CD4-positive, alpha-beta T cell treated with Interleukin-15 for 1 hour (primary cell): Measurements from ENCODE around the gene VWA5B2.

Experiments used
- DNase-seq: peaks from one replicate; pipeline ENCODE4 v3.0.0-alpha.2; 2020

VWA5B2 gene

DNA sequence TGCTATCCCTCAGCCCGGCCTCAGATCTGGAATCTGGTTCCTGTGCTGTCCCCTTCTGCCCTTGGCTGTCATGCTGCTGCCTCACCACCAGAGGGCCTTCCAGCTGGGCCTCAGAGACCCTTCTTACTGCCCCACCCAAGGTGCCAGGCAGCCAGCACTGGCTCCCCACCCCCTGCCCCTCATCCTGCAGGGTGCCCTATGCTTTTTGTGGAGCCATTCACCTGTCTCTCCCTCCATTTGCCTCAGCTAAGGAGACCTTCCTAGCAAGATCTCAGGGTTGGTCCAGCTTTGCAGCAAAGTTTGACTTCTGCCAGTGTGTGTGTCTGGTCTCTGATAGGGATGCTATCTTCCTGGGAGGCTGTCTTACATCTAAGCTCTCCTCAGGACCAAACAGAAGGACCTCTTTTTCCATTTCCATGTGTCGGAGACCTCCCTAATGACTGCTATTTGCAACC, 1.9 kb upstream of the VWA5B2 start:
- DNase-seq: peak; percentile 47

DNA sequence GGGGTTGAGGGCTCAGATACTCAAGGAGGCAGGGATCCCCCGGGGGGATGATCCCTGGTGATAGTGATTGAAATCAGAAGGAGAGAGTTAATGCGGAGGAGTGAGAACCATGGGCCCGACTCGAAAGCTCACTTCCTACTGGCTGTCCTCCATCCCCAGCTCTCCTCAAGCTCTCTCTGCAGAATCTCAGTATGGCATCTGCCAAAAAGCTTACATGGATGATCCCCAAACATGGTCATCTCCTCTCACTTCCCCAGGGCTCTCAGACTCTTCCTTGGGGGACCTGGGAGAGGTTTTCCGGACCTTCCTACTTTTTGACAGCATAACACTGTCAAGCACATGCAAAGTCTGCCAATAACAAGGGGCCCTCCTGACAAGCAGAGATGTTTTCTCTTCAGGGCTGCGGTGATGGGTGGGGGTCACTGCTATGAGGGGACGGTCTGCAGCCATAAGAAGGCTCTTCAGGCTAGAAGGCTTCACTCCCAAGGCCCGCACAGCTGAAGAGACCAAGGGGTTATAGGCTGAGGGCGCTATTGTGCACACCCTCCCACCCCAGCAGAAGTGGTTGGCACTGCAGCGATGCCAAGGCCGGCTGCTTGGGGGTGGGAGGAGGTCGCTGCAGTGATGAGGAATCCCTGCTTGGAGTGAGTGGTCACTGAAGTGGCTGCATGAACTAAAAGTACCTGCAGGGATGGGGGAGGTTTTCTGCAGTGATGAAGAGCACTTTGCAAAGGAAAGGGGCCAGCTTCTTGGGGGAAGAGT, 828 bp upstream of the VWA5B2 start:
- DNase-seq: no peak

DNA sequence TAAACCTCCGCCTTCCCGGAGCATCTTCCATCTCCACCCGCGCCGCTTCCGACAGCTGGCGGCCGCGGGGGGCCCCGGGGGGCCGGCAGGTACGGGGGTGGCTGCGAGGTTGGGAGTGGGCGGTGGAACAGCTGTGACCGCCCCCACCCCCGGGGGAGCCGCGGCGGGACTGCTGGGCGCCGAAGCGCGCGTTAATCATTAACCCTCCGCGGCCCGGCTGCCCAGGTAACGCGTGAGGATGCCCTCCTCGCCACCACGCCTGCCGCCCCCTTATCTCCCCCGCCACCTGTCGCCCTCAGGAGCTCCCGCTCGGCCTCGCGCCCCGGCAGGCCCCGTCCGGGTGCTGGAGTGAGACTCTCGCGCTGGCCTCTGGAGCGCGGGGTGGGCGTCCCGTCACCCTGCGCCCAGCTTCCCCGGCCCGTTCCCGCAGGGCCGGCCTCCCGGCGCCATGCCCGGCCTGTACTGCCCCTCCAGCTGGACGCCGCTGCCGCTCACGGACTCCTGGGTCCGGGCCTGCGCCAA, 757 bp downstream of the VWA5B2 start:
- DNase-seq: no peak

DNA sequence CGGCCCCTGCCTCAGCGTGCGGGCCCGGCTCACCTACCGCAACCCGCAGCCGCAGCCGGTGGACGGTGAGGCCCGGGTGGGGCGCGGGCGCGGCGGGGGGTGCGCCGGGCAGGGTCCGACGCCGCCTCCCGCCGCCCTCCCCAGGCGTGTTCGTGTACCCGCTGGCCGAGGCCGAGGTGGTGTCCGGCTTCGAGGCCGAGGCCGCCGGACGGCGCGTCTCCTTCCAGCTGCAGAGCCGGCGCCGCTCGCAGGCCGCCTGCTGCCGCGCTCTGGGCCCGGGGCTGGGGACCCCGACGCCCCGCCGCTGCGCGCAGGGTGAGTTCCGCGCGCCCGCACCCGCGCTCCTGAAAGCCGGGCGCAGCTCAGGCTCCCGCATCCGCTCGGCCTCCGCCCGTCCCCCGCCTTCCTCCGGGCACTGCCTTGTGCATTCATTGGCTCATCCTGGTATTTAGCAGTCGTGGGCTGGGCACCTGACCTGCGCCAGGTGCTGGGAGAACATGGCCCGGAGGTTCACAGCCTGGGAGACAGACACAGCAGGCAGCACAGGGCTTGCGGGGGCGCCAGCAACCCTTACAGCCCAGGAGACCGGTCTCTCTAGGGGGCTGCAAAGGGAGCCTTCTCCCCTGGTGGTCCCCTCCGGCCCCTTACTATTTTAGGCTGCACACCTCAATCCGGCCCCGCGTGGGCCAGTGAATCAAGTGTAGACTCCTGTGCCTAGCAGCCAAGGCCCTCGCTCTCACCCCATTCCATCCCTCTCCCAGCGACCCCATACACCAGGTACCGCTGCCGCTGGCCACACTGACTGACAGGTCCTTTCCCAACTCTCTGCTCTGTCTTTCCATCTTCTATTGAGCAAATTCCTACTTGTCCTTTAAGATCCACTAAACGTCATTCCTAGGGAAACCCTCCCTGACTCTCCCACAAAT, 1.5 kb downstream of the VWA5B2 start:
- no peak for DNase-seq

DNA sequence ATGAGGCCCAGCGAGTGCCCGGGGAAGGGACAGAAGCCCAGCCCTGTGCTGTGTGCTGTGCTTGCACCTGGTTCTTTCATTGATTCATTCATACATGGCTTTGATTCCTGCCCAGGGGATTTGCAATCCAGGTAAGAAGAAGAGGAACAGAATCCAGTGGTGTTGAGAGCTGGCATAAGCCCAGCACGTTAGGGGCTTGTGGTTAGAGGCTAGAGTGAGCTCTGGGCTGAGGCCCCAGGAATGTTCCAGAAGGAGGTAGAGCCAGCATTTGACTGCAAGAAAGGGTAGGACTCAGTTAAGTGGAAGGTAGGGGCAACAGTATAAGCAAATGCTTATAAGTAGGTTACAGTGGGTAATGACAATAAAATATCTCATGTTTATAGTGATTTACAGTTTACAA, 2.3 kb downstream of the VWA5B2 start:
- DNase-seq: no peak

DNA sequence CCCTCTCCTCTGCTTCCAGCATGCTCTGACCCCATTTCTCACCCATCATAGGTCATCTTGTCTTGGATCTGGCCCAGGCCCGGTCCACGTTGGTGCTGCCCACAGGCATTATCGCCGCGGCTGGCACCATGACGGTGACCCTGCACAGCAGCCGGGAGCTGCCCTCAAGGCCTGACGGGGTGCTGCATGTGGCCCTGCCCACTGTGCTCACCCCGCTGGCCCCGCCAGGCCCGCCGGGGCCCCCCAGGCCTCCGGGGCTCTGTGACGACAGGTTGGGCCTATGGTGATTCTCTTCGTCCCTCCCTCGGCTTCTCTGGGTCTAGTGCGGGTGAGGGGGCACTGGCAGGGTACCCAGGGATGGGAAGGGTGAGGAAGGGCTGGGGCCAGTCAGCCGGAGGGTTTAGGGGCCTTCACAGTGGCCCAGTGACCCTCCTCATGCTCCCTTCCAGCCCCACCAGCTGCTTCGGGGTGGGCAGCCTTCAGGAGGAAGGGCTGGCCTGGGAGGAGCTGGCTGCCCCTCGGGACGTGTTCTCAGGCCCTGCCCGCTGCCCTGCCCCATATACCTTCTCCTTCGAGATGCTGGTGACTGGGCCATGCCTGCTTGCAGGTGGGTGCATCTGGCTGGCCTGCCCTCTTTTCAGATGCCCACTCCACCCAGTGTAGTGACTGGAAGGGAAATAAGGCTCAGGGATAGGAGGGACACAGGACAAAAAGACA, 3.9 kb downstream of the VWA5B2 start:
- DNase-seq: no peak

DNA sequence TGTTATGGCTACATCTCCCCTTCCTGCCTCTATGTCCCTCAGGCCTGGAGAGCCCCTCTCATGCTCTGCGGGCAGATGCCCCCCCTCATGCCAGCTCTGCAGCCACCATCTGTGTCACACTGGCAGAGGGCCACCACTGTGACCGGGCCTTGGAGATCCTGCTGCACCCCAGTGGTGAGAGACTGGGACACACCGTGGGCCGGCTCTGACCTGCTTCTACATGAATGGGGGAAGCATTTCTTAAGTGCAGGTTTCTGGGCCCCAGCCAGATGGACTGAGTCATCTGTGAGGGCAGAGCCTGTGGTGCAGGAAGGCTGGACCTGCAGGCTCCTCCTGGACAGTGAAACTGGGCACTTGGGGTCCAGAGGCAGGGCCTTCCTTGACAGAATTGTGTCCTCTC, 4.8 kb downstream of the VWA5B2 start:
- no peak for DNase-seq

DNA sequence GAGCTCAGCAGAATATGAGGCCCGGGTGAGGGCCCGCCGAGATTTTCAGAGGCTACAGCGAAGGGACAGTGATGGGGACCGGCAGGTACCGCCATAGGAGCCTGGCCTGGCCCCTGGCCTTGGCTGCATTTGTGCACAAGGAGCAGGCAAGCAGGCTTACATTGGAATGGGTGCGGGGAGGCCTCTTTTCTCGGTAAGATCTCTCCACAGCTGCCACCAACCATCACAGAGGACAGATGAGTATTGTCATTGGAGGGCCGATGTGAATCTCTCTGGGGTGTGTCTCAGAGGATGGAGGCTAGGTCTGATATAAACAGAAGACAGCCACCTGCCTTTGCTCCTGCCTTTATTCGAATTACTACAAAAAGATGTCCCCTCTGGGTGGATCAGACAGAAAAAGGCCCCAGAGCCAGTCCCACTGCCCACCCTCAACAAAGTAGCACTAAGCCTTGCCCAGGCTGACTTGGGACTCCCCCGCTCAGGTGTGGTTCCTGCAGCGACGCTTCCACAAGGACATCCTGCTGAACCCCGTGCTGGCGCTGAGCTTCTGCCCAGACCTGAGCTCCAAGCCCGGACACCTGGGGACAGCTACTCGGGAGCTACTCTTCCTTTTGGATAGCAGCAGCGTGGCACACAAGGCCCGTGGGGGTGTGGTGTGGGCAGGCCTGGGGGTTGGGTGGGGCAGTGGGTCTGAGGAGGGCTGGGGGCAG, 5.4 kb downstream of the VWA5B2 start:
- no peak for DNase-seq

DNA sequence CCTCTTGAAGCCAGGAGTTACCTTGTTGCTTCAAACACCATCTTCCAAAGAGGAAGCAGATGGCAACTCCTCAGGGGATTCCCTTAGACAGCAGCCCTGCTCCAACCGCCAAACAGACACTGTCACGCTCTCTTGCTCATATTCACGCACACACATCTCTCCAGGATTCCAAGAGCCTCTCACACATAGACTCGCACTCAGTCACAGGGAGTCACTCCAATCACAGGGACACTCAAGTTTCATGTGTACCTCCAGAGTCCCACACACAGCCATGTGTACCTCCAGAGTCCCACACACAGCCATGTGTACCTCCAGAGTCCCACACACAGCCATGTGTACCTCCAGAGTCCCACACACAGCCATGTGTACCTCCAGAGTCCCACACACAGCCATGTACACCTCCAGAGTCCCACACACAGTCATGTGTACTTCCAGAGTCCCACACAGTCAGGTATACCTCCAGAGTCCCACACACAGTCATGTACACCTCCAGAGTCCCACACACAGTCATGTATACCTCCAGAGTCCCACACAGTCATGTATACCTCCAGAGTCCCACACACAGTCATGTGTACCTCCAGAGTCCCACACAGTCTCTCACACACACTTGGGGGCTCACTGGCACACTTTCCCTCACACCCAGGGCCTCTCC, 6.1 kb downstream of the VWA5B2 start:
- DNase-seq: no peak

DNA sequence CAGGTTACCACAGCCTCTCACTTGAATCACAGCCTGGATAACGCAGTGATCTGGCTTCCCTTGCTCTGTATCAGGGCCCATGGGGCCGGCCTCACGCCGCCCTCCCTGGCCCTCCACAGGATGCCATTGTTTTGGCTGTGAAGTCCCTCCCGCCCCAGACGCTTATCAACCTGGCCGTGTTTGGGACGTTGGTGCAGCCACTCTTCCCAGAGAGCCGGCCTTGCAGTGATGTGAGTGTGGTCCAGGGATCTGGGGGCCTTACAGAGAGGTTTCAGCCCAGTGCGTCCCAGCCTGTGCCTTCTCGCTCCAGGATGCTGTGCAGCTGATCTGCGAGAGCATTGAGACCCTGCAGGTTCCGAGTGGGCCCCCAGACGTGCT, 6.6 kb downstream of the VWA5B2 start:
- no peak for DNase-seq

DNA sequence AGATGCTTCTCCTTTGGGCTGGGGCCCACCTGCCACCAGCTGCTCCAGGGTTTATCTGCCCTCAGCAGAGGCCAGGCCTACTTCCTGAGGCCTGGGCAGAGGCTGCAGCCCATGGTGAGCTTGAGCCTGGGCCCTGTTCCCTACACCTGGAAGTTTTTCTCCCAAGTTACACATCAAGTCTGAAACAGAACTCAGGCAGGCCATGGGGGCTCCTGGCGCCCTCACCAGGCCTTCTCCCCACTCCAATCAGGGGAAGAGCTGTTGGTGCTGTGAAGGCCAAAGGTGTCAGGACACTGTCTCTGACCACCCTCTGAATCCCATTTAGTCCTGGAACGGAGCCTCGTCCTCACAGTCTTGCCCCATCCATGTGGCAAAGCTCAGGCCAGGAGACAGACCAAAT, 7.3 kb downstream of the VWA5B2 start:
- DNase-seq: no peak

DNA sequence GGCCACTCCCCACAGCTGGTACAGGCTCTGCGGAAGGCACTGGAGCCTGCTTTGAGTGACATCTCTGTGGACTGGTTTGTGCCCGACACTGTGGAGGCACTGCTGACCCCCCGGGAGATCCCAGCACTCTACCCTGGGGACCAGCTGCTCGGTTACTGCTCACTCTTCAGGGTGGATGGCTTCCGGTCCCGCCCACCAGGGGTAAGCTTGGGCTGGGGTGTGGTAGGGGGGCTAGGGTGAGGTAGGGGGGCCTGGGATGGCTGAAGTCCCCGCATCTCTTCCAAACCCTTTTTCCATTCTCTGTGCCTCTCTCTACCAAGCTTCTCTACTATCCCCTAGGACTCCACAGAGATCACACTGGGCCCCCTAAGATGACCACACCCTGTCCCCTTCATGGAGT, 7.8 kb downstream of the VWA5B2 start:
- no peak for DNase-seq

DNA sequence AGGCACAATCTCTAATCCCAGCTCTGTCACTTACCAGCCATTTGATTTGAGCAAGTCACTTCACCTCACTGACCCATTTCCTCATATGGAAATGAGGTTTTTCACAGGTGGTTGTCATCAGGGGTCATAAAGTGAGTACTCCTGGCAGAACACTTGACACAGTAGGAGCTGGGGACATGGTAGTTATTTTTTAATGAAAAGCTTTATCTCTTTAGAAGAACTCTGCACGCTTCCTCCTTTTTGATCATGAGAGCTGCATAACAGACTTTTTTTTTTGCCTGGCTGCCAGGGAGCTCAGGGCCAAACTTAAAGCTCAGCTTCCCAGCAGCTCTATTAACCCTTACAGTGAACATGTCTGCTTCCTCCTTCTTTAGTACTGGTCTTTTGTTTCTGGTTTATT, 8.4 kb downstream of the VWA5B2 start:
- DNase-seq: no peak

DNA sequence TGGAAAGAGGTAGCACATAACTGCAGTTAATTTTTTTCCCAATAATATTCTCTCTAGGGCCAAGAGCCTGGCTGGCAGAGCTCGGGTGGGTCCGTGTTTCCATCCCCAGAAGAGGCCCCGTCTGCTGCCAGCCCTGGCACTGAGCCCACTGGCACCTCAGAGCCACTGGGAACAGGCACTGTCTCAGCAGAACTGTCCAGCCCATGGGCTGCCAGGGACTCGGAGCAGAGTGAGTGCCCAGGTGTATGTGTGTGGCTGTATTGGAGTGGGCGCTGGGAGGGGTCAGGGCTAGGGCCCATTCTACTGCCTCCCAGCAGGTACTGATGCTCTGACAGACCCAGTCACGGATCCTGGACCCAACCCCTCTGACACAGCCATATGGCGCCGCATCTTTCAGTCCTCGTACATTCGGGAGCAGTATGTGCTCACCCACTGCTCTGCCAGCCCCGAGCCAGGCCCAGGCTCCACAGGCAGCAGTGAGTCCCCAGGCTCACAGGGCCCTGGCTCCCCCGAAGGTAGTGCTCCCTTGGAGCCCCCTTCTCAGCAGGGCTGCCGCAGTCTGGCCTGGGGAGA, 8.9 kb downstream of the VWA5B2 start:
- DNase-seq: no peak

DNA sequence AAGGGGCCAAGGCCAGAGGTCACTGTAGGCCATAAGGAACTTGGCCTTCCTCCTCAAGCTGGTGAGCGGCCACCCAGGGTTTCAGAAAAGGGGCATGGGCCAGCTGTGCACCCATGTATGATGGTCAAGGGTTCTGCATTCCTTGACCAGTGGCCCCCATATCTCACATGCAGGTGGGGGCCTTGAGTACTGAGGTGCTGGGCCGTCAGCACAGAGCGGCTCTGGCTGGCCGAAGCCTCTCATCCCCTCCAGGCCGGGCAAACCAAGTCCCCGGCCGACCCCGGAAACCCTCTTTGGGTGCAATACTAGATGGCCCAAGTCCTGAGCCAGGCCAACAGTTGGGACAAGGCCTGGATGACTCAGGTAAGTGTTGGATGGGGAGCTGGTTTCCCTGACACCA, 9.8 kb downstream of the VWA5B2 start:
- DNase-seq: no peak

DNA sequence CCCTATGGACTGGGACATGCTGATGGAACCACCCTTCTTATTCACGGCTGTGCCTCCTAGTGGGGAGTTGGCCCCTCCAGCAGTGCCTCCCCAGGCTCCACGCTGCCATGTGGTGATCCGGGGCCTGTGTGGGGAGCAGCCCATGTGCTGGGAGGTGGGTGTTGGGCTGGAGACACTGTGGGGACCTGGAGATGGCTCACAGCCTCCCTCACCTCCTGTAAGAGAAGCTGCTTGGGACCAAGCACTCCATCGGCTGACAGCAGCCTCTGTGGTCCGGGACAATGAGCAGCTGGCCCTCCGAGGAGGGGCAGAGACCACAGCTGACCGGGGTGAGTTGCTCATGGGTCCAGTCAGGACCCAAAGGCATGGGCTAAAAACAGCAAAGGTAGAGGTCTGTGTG, 10.3 kb downstream of the VWA5B2 start:
- no peak for DNase-seq

DNA sequence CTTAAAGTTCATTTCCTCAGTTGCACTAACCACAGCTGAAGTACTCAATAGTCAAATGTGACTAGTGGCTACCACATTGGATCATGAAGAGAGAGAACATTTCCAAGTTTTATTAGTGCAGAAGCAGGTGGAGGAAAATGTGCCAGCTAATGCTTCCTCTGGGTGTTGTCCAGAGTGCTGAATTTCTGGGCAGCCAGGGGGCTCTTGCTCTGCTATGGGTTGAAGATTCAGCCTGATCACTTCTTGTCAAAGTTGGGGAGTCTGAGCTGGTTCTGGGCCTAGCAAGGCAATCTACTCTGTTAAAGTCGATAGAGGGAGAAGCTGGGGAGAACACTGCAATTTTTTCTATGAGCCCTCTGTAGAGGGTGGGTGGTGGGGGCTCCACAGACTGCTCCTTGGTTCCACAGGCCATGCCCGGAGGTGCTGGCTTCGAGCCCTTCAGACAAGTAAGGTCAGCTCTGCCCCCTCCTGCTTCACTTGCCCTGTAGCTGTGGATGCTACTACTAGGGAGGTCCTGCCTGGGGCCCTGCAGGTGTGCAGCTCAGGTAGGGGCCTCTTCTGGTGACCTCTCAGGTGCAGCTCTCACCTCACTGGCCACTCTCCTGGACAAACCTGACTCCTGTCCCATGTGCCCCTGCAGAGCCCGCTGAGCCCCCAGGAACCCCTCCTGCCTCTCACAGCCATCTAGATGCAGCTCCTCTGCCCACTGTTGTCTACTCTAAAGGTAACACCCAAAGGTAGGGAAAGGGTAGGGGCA, 11.2 kb downstream of the VWA5B2 start:
- DNase-seq: no peak

DNA sequence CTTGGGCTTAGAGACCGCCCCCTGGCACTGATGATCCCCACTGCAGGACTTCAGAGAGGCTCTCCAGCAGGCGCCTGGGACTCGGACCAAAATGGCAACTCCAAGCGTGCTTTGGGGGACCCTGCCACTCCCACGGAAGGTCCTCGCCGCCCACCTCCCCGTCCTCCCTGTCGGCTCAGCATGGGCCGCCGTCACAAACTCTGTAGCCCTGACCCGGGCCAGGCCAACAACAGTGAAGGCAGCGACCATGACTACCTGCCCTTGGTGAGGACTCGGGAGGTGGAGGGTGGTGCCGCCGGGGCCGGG, 11.7 kb downstream of the VWA5B2 start:
- no peak for DNase-seq

DNA sequence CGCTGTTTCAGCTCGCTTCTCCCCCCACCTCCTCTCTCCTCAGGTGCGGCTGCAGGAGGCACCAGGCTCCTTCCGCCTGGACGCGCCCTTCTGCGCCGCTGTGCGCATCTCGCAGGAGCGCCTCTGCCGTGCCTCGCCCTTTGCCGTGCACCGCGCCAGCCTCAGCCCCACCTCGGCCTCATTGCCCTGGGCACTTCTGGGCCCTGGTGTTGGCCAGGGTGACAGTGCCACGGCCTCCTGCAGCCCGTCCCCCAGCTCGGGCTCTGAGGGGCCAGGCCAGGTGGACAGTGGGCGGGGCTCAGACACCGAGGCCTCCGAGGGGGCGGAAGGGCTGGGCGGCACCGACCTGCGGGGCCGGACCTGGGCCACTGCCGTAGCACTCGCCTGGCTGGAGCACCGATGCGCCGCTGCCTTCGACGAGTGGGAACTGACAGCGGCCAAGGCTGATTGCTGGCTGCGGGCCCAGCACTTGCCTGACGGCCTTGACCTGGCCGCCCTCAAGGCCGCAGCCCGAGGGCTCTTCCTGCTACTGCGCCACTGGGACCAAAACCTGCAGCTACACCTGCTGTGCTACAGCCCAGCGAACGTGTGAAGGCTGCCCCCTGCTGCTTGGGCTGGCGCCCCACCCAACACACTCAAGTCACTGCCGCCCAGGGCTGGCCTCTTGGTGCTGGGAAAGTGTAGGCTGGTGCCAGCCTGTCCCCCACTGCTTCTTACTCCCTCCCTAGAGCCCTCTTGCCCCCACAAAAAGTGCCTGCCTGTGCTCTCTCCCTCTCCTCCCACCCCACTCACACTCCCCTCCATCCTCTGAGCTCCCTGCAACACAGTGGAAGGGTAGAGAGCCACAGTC, 12.3 kb downstream of the VWA5B2 start:
- DNase-seq: no peak

DNA sequence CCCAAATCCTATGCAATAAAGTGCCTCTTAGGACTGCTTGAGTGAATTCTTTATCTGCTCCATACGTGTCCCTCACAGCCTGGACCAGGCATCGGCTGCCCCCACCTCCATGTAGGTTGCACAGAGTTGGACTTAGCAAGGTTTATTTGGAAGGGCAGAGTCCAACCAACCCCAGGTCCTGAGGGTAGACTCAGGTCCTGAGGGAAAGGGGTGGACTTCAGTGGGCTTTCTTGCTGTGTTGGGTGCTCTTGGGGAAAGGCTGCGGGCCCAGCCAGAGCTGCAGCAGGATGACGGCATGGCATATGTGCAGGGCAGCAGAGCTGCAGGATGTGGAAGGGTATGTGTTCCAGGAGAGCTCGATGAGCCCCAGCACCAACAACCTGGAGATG, 12.9 kb downstream of the VWA5B2 start:
- DNase-seq: no peak
